HCT116 (cell line): Measurements from ENCODE around the gene GALNT15. TPM values are rescaled to one million over a fixed set of nuclear protein-coding genes. Genes with fewer than 3 reads are reported as not detected.

Experiments used
- ATAC-seq: fragments of 200-7000 bp; cut with Tn5 transposase; 2 replicates; pipeline ENCODE4 v1.9.1; 2020; ENCODE audit warnings: mild to moderate bottlenecking, moderate library complexity
- BruUV-seq: library from RNA; stranded (reverse); fragments of 400-500 nt; replicated peaks from 2 replicates; lab custom pipeline; 2021; lab: Mats Ljungman, UMichigan
- CTCF ChIA-PET: fragments of 300-600 bp; sonication (Branson Sonifier 250); formaldehyde crosslinking; loops from one replicate; lab custom pipeline; 2021; ENCODE audit warnings: antibody characterized with exemption; lab: Charles Lee
- POLR2A ChIA-PET: fragments of 300-600, 350-600 bp; sonication (Branson Sonifier 250); formaldehyde crosslinking; loops from one replicate; lab custom pipeline; 2021; ENCODE audit warnings: antibody characterized with exemption; lab: Charles Lee
- RAD21 ChIA-PET, 2 experiments: fragments of 300-600 bp; sonication (Branson Sonifier 250); formaldehyde crosslinking; loops; one replicate each; lab custom pipeline; 2023; ENCODE audit warnings: low total read pairs in 2 of 2; ENCODE audit not compliant: uncharacterized antibody in 2 of 2, unreplicated experiment in 2 of 2, low non-redundant PET in 1 of 2; lab: Charles Lee
- DNase-seq: peaks from one replicate; pipeline ENCODE4 v3.0.0-alpha.2; 2010; ENCODE audit warnings: low read depth, low spot score
- H2AFZ ChIP-seq: fragments of 200-600 bp; shearing (Covaris generic), sonication (generic); 2 replicates; pipeline ENCODE4 v1.6.1; 2017; ENCODE audit warnings: low read depth, mixed run types, mixed read lengths, antibody characterized with exemption, low read length; ENCODE audit not compliant: poor library complexity, severe bottlenecking
- H3K27ac ChIP-seq: 2 replicates; pipeline ENCODE4 v1.5.1; 2012; ENCODE audit warnings: low read depth, low read length
- H3K27me3 ChIP-seq: fragments of 200-600 bp; sonication (generic); 2 replicates; pipeline ENCODE4 v1.6.1; 2016; ENCODE audit warnings: mixed run types, low read length, mixed read lengths; ENCODE audit not compliant: insufficient read depth
- H3K36me3 ChIP-seq, 2 experiments: fragments of 200-500 bp in 1 of 2; fragments of 200-600 bp in 1 of 2; sonication (Bioruptor generic) in 1 of 2; sonication (generic) in 1 of 2; 2 replicates each; pipeline versions ENCODE4 v1.5.1 to v1.6.1; 2014 to 2016; ENCODE audit warnings: low read length in 2 of 2, inconsistent platforms in 1 of 2, mixed read lengths in 1 of 2, mixed run types in 1 of 2; ENCODE audit not compliant: insufficient read depth in 2 of 2, control insufficient read depth in 1 of 2
- H3K4me1 ChIP-seq, 2 experiments: fragments of 200-600 bp in 1 of 2; sonication (generic) in 1 of 2; 2 replicates each; pipeline versions ENCODE4 v1.5.1 to v1.6.1; 2012 to 2017; ENCODE audit warnings: low read length in 2 of 2, inconsistent platforms in 1 of 2, mild to moderate bottlenecking in 1 of 2, mixed read lengths in 1 of 2, mixed run types in 1 of 2, moderate library complexity in 1 of 2; ENCODE audit not compliant: insufficient read depth in 2 of 2, control insufficient read depth in 1 of 2
- H3K4me2 ChIP-seq: fragments of 200-600 bp; sonication (generic); 2 replicates; pipeline ENCODE4 v1.6.1; 2017; ENCODE audit warnings: mixed run types, low read length, mixed read lengths
- H3K4me3 ChIP-seq, 2 experiments: fragments of 200-600 bp in 1 of 2; sonication (generic) in 1 of 2; replicated peaks in 1 of 2; 2 replicates each; pipeline ENCODE4 v1.5.1; 2011 to 2016; ENCODE audit warnings: low read length in 2 of 2, control low read depth in 1 of 2, low read depth in 1 of 2, mild to moderate bottlenecking in 1 of 2, mixed read lengths in 1 of 2, mixed run types in 1 of 2
- H3K79me2 ChIP-seq: fragments of 200-600 bp; sonication (generic); 2 replicates; pipeline ENCODE4 v1.6.1; 2017; ENCODE audit warnings: mild to moderate bottlenecking, mixed run types, low read length, moderate library complexity, mixed read lengths; ENCODE audit not compliant: insufficient read depth
- H3K9ac ChIP-seq: fragments of 200-600 bp; sonication (generic); 2 replicates; pipeline ENCODE4 v1.6.1; 2016; ENCODE audit warnings: low read length, mixed read lengths
- H3K9me2 ChIP-seq: fragments of 200-600 bp; sonication (generic), shearing (Covaris generic); 2 replicates; pipeline ENCODE4 v1.6.1; 2017; ENCODE audit warnings: mixed run types, mild to moderate bottlenecking, moderate library complexity; ENCODE audit not compliant: insufficient read depth
- H3K9me3 ChIP-seq, 2 experiments: fragments of 200-500 bp in 1 of 2; fragments of 200-600 bp in 1 of 2; sonication (Bioruptor generic) in 1 of 2; sonication (generic) in 1 of 2; 2 replicates each; pipeline ENCODE4 v1.6.1; 2014 to 2017; ENCODE audit warnings: low read length in 2 of 2, mixed read lengths in 2 of 2, inconsistent platforms in 1 of 2, low read depth in 1 of 2, mild to moderate bottlenecking in 1 of 2, mixed run types in 1 of 2, moderate library complexity in 1 of 2; ENCODE audit not compliant: control insufficient read depth in 1 of 2, insufficient read depth in 1 of 2
- H4K20me1 ChIP-seq: fragments of 200-600 bp; sonication (generic), shearing (Covaris generic); 2 replicates; pipeline ENCODE4 v1.6.1; 2017; ENCODE audit warnings: mixed run types, mild to moderate bottlenecking, moderate library complexity; ENCODE audit not compliant: insufficient read depth
- EGR1 ChIP-seq: IDR thresholded peaks from 2 replicates; pipeline ENCODE4 v1.6.1; 2012; ENCODE audit warnings: low read depth
- EZH2 ChIP-seq: fragments of 200-600 bp; sonication (generic); IDR thresholded peaks from 2 replicates; pipeline ENCODE4 v1.6.1; 2017; ENCODE audit warnings: antibody characterized with exemption, mixed run types
- EZH2phosphoT487 ChIP-seq: fragments of 200-600 bp; IDR thresholded peaks from 2 replicates; pipeline ENCODE4 v1.6.1; 2018; ENCODE audit warnings: antibody characterized with exemption, borderline replicate concordance
- FOSL1 ChIP-seq: IDR thresholded peaks from 2 replicates; pipeline ENCODE4 v1.6.1; 2012; ENCODE audit warnings: low read depth
- RAD21 ChIP-seq: IDR thresholded peaks from 2 replicates; pipeline ENCODE4 v1.6.1; 2012; ENCODE audit warnings: low read depth, mild to moderate bottlenecking
- REST ChIP-seq: IDR thresholded peaks from 2 replicates; pipeline ENCODE4 v1.6.1; 2012; ENCODE audit warnings: low read depth
- SIN3A ChIP-seq: IDR thresholded peaks from 2 replicates; pipeline ENCODE4 v1.6.1; 2012; ENCODE audit warnings: low read depth
- YY1 ChIP-seq: IDR thresholded peaks from 2 replicates; pipeline ENCODE4 v1.6.1; 2011; ENCODE audit warnings: low read length, low read depth, moderate library complexity, mild to moderate bottlenecking; ENCODE audit not compliant: insufficient replicate concordance; ENCODE audit errors: extremely low read depth
- ZBTB33 ChIP-seq: IDR thresholded peaks from 2 replicates; pipeline ENCODE4 v1.6.1; 2011; ENCODE audit warnings: mild to moderate bottlenecking, low read length, moderate library complexity; ENCODE audit not compliant: insufficient replicate concordance; ENCODE audit errors: extremely low read depth
- ZFX ChIP-seq: fragments of 450-650 bp; IDR thresholded peaks from 2 replicates; pipeline ENCODE4 v1.6.1; 2017
- ZNF274 ChIP-seq: fragments of 200-500 bp; sonication (Bioruptor generic); IDR thresholded peaks from 2 replicates; pipeline ENCODE4 v1.6.1; 2014; ENCODE audit warnings: mild to moderate bottlenecking, low read depth, low read length, inconsistent platforms
- intact Hi-C: fragments of 100-400 bp; cut with micrococcal nuclease; formaldehyde crosslinking; loops from 2 replicates; pipeline ENCODE4 v1.10.0; 2022
- total RNA-seq: library from RNA; stranded (reverse); gene quantifications from one replicate; pipeline ENCODE4 v1.2.1, GENCODE V29; 2021; ENCODE audit not compliant: unreplicated experiment

GALNT15 gene
- total RNA-seq, 1 experiment from 2014 or later, result 0.05 TPM

GRCh38 chr3:16260046-16260445 is 85.6 kb downstream of the GALNT15 start:
- Histone ChIP-seq H2AFZ (no peak overlapping the region), H3K79me2 (peaks cover 31% of the 10 kb centered on the region), H3K4me2 (no peak overlapping the region), H4K20me1 (no peaks in the 10 kb centered on the region), H3K36me3 (peaks cover 3 to 14% of the 10 kb centered on the region in 2 experiments), H3K9ac (no peak overlapping the region), H3K4me3 (no peak overlapping the region), H3K27ac (no peak overlapping the region), H3K4me1 (peaks cover 2 to 3% of the 10 kb centered on the region in 2 experiments; a peak in 2 of 4 replicates), H3K27me3 (no peaks in the 10 kb centered on the region), H3K9me2 (no peaks in the 10 kb centered on the region), H3K9me3 (no peaks in the 10 kb centered on the region)
- ChIA-PET POLR2A (no interaction called here), CTCF (no interaction called here), RAD21 (no interaction called here)
- ATAC-seq (no peak), DNase-seq (no peak)
- TF ChIP-seq ZFX, result no peak
- TF ChIP-seq EGR1, result no peak
- no peak for TF ChIP-seq ZNF274
- no peak for TF ChIP-seq SIN3A
- no peak for TF ChIP-seq RAD21
- no peak for TF ChIP-seq EZH2phosphoT487
- no peak for TF ChIP-seq REST
- no peak for TF ChIP-seq YY1
- no peak for TF ChIP-seq EZH2
- no peak for TF ChIP-seq ZBTB33
- no peak for TF ChIP-seq FOSL1
- no TSS peak for BruUV-seq
- intact Hi-C loops, result no loop called here
